ENCODE data around the gene DUOX2.
"Not testable (repeated sequence)": the region's sequence is repeated elsewhere in the genome, so short reads cannot be mapped to it uniquely, and the experiment has no call there.

DUOX2 gene

DNA sequence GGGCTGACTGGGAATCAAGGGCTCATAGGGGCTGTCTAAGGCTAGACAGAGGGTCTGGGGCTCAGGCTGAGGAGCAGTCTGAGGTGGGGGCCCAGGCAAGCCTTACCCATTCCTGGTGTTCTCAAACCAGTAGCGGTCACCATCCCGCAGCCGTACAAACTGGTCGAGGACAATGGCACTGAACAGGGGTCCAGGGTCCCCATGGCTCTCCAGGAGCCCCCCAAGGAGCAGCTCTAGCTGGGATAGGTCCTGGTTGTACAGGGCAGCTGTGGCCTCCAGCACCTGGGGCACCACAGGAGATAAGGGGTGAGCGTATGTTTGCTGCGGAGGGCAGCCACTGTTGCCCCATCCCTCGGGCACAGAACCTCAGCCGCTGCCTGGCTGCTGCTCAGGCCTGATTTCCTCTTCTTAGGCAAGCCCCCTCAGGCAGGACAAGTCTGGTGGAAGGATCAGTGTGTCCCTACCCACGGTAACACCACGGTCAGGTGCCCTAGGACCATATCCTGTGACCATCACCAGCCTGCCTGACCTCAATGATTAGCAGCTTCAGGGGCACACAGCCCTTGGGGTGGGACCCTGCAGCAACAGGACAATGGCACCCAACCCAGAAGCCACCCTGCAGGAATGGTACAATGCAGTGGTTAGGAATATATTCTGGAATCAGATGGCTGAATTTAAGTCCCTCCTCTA lies 5.9 kb downstream of the DUOX2 start:
- intact Hi-C loops (cut with DNase I) = no loop called here
- no peak for DNase-seq

DNA sequence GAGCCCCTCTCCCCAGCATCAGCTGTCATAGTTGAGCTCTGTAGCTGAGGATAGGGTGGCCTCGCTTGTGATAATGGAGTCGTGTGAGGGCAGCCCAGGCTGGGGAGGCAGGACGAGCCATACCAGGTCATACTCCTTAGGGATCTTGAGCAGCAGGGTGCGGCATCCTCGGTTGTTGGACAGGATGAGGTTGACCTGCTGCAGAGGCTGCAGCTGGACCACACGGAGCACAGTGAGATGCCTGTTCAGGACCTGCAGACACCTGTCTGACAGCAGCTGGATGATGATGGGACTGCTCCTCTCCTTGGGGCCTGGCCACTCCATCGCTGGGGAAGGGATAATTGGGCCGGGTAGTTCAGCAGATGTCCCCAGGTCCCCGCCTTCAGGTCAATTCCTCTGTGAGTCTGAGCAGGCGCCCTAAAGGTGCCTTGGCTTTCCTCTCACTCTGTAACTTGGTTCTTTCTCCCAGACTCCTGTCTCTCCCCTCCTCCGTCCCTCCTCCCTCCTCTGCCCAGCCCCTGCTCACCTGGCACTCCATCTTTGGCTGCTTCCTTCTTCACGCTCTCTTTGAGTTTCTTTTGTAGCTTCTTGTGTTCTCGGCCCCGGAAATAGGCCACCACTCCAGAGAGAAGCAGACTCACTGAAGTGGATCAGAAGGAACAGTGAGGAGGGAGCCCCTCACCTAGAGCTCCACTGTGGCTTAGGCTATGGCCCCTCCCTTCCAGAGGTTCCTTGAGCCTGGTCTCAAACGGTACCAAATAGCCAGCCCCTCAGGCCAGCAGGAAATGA lies 7.8 kb downstream of the DUOX2 start:
- DNase-seq = no peak
- intact Hi-C loops (cut with DNase I) = no loop called here

DNA sequence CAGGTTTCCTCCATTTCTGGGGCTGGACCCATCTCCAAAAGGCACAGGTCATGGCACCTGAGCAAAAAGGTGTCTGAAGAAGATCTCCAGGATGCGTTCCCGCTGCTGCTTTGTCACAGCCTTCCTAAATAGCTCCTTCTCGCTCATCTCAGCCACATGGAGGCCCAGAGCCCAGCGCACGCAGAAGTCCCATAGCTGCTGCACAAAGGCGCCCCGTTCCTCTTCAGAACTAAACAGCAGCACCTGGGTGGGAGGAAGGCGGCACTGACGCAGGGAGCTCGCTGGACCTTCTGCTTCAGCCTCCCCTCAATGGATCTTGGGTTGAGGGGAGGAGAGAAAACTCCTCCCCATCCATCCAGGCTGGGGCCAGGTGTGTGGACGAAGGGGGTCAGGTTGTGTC lies 8.4 kb downstream of the DUOX2 start:
- no peak for DNase-seq
- intact Hi-C loops (cut with DNase I) = no loop called here

DNA sequence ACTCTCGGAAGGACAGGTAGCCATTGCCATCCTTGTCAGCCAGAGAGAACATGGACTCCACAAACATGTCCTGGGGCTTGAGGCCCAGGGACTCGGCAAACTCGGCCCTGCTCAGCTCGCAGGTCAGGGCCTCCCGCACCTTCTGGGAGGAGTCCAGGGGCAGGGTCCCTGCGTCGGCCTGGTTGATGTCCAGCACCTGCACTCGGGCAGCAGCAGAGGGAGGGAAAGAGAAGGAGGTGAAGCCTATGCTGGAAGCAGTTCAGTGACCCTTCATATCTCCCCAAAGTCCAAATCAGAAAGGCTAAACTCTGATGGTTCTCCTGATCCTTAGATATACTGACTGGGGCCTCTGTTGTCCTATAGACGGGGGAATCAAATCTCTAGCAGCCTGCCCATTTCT lies 9.8 kb downstream of the DUOX2 start:
- intact Hi-C loops (cut with DNase I); DNase-seq: not testable (repeated sequence)

DNA sequence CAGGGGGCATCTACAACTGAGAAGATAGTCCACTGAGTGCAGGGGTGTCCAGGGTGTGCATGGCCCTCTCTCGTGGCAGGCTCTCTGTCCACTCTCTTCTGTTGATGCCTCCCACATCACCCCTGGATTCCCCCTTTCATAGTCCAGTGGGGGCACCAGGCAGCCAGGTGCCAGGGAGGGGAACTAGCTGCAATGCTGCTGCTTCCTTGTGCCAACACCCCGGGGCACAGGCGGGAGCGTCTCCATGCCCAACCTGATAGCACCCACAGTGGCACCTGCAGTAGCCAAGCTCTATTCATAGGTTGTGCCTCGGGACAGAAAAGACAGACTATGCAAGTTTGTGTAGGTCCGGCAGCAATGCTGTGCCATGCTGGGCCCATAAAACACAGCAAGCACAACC lies 11.7 kb downstream of the DUOX2 start:
- no peak for DNase-seq
- intact Hi-C loops (cut with DNase I) = no loop called here

DNA sequence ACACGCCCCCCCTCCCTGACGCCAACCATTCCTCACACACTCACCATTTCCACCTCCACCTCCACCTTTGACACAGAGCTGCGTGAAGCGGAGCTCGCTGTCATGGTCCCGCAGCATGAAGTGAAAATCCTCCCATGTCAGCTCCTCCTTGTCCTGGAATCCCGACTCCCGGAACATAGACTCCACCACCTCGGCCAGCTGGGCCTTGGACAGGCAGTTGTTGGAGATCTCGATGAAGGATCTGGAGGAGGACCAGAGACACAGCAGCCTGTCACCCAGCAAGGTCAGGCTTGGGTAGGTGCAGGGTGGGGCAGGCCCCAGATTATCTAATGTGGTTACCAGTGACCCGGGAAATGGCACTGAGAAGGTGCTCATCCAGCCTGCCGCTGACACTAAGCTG lies 12.2 kb downstream of the DUOX2 start:
- intact Hi-C loops (cut with DNase I) = no loop called here
- DNase-seq = no peak

DNA sequence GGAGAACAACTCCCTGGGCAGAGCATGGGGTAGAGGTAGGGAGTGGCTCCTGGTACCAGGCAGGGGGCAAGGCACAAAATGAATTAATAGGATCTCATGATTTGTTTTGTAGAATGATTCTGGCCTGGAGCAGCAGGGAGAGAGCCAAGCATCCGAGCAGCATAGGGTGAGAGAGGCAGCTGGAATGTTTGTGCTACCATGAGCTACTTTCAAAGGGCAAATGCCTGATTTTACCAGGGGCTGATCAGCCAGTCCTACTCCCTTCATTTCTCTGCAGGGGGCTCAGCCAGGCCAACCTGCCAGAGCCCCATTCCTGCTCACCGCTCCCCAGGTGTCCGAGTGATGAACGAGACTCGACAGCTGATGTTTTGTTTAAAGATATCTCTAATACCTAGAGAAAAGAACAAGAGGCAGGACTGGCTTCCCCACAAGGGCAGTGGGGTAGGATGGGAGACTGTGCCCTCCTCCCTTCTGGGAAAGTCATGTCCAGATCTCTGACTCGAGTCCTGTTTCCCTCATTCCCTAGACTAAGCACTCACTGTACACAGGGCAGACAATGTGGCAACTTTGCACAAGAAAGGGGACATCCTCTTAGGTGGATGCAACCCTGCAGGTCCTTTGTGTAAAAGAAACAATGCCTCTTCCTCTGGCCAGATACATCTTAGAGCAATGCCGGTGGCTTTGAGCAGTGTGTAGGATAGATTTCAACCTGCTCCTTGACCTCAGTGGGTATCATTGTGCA lies 12.9 kb downstream of the DUOX2 start:
- intact Hi-C loops (cut with DNase I) = no loop called here
- no peak for DNase-seq

DNA sequence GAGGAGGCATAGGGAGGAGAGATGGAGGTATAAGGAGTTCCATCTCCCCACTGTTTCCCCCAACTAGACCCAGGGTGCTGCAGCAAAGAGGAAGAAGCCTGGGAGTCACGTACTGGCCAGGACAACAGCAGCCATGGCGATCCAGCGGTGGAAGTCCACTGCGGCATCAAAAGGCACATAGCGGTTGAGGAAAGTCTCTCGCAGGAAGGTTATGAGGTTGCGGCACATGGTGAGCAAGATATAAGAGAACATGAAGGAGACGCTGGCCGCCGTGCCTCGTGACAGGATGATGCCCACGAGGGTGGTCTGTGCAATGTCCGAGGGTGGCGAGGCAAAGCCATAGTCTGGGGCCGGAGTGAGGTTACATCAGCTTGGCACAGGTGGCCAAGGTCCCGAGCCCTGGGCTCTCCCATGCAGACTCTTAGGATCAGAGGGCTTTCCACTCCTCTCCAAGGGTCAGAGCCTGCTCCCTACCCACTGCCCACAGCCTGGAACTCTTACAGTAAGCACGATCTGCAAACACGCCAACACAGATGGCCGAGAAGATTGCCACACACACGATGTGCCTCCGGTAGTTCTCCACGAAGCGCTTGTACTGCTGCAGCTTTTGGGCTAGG lies 14.3 kb downstream of the DUOX2 start:
- peak in 1 of 42 donors; percentile 7 for DNase-seq
- intact Hi-C loops (cut with DNase I) = no loop called here

DNA sequence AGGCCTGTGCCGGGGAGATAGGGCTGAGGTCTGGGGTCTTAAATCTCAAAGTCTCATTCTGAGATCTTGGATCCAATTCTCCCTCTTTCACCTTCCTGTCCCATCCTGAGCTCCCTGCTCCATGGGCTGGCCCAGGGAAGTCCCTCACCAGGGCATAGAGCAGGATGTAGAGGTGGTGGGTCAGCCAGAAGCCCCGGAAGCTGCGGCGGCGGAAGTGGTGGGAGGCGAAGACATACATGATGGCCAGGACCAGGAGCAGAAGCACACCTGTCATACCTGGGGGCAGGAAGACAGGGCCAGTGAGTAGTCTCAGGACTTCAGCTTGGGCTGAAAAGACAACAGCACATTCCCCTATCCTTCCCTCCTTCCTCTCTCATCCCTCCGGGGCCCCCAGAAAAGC lies 16.5 kb downstream of the DUOX2 start:
- intact Hi-C loops (cut with DNase I) = no loop called here
- peak in 1 of 42 donors; percentile 14 for DNase-seq

DNA sequence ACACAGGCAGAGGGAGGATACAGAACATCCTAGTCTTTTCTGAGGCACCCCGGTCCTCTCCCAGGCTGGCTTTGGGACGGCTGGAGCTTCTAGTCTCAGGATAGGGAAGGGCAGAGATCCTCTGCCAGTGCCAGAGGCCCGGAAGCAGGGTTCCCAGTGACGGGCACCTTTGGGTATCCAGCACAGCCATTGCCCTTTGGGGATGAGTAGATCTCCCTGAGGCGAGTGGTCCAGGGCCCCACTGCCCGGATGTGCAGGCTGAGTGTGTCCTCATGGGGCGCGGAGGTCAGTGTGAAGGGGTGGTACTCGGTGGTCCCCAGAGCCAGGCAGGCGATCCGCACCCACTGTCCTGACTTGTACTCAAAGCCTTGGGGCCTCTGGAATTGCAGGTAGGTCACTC lies 18.3 kb downstream of the DUOX2 start:
- DNase-seq = peak in 2 of 42 donors; percentile 10 to 14
- intact Hi-C loops (cut with DNase I) = no loop called here

DNA sequence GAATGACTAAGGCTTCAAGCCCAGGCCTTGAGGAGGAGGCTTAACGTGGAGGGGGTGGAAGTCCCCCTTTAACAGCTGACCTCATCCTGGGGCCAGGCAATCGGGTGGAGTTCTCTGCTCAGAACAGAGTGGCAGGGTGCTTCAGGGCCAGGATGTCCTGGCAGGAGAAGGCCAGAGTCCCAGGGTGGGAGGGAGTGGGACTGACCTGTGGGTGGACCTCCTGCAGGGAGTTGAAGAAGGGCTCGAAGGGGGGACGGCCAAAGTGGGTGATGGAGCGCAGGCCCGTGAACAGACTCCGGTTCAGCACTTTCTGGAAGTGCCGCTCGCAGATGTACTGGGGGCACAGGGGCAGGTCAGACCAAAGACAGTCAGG lies 19.6 kb downstream of the DUOX2 start:
- intact Hi-C loops (cut with DNase I) = no loop called here
- peak in 2 of 42 donors; percentile 1 to 22 for DNase-seq

DNA sequence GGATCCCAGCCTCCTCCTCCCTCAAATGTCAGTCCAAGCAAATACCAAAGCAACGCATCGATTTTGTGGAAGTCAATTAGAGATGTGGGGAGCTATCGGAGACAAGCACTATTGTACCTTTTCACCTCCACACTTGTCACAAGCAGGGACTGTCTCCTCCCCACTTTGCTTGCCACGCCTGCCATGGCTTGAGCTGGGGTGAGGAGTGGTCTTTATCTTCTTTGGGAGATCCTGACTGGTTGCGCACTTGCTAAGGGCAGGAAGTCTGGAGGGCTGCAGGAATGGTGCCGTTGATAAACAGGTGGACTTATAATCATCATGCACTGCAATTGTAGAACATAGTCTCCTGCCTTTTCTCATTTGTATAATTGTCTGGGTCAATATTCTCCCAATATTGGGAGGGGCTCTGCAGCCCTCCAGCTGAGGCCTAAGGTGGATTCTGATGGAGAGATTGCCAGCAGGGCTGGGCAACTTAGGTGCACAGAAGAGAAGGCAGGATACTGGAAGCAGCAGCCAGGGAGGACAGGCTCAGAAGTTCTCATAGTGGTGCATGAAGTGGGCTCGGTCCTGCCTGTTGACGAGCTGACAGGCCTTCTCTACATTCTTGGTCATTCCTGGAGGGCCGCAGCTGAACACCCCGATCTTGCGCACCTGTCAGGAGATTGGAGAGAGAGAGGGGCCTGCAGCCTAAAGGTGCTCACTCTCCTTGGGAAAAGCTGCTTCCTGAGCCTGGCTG lies 20.2 kb downstream of the DUOX2 start:
- peak in 2 of 42 donors; percentile 10 to 19 for DNase-seq
- intact Hi-C loops (cut with DNase I) = no loop called here

DNA sequence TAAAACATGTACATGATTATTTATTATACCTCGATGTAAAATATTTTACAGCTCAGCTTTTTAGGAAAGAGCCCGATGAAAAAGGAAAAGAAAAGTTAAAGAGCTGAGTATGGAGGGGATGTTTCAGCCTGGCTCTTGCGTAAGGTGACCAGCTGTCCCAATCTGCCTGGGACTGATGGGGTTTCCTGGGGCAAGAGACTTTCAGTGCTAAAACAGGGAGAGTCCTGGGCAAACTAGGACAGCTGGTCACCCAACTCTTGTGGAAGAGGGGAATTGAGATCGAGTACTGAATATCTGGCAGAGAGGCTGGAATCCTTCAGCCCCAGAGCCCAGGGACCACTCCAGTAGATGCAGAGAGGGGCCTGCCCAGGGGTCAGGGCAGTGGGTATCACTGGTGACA lies 21.0 kb downstream of the DUOX2 start:
- peak in 1 of 42 donors; percentile 3 for DNase-seq
- intact Hi-C loops (cut with DNase I) = no loop called here

DNA sequence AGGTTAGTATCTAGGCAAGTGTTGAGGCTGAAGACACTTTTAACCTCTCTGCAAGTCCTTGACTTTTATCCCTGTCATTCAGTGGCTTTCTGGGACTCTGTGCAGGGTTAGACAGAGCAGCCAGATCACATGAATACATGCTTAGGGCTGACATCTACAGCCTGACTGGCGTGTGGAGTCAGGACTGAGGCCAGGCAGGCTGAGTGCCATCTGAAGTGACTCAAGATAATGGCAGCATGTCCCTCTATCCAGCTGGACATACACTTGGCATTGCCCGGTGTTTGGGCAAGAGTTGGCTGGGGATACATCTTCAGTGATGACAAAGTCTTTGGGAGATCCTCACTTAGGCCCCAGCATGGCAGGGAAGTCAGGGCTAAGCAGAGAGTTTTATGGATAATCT lies 22.4 kb downstream of the DUOX2 start:
- DNase-seq = no peak
- intact Hi-C loops (cut with DNase I) = no loop called here

DNA sequence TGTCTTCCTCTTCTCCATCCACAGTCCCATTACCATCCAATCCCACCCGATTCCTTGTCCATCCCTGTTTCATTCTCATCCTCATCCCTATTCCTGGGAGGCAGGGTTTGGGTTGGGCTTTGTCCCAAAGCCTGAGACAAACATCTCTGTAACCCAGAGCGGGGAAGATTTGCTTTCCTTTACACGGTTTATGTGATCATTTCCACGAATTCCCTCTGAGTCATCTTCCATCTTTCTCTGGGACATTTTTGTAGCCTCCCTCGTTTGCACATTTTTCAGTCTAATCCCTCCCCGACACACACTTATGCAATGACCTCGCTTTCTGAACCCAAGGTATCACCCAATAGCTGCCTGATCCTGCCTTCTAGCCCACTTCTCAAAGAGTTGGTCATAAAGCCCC lies 22.8 kb downstream of the DUOX2 start:
- intact Hi-C loops (cut with DNase I) = no loop called here
- DNase-seq = no peak

DNA sequence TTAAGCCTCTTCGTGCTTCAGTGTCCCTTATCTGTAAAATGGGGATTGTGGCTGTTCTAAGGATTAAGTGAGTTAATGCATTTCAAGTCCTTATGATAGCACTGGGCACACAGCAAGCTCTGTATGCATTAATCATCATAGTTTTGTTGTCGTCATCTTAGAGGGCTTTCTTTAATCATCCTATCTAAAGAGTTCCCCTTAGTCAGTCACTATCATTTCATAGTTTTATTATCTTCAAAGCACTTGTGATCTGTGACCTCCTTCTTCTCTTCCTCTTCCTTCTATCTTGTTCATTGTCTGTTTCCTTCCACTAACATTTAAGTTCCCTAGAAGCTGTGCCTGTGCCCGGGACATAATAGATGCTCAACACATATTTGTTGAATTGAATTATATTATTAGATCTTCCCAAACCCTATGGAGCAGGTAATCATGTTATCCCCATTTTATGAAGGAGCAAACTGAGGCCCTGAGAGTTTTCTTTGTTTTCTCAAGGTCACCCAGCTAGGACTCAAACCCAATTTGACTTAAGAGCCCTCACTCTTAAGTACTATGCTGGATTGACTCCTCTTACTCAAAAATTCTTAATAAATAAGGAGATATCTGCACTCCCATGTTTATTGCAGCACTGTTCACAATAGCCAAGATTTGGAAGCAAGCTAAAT lies 24.1 kb downstream of the DUOX2 start:
- intact Hi-C loops (cut with DNase I) = no loop called here

DNA sequence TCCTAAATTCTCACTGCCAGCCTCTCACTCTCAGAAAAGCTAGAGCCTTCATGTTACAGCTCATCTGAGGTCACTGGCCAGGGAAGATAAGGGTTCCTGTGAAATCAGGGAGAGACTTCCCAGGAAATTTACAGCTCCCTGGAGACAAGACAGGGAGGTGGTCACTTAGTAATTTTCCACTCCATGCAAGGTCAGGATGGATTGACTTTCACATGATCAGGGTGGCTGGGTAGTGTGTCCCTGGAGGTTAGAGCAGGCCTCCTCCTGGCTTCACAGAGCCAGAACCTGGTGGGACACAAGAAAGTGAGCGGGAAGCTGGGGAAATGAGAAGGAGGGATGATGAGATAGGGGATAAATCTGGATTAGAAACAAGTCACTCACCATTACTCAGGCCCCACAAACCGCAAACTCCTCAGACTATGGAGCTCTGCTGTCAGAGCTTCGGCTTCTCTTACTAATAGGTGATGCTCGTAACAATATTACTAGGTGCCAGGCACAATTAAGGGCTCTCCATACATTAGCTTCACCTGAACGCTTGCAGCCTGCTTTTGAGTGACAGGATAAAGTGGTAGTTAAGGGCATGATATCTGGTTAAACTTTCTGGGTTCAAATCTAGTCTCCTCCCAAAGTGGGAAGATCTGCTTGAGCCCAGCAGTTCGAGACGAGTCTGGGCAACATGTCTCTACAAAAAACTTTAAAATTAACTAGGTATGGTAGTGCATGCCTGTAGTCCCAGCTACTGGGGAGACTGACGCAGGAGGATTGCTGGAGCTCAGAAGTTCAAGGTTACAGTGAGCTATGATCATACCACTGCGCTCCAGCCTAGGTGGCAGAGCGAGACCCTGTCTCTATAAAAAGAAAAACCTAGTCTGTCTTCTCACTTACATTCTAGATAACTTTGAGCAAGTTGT lies 24.9 kb downstream of the DUOX2 start:
- intact Hi-C loops (cut with DNase I) = no loop called here
- no peak for DNase-seq

More for the DNA sequence above, 24.1 kb downstream of the DUOX2 start:
- DNase-seq = no peak

DNA sequence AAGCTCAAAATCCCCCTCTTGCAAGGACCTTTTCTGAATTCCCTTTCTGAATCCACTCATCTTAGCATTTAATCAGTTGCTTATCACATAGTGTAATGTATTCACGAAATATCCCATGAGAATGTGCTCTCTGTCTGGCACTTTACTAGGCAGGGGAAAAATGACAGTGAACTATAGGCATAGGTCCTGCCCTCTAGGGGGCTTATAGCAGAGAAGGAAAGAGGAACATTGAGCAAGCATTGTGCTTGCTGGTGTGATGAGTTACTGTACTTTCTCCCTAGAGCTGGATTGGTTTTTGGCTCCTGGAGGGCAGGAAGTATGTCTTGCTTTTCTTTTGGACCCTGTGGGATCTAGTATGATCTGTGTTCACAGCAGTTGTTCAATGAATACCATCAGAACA lies 26.5 kb downstream of the DUOX2 start:
- DNase-seq = no peak
- intact Hi-C loops (cut with DNase I) = no loop called here
